ENCODE results near the gene ANKRD49.

Gene ANKRD49

DNA sequence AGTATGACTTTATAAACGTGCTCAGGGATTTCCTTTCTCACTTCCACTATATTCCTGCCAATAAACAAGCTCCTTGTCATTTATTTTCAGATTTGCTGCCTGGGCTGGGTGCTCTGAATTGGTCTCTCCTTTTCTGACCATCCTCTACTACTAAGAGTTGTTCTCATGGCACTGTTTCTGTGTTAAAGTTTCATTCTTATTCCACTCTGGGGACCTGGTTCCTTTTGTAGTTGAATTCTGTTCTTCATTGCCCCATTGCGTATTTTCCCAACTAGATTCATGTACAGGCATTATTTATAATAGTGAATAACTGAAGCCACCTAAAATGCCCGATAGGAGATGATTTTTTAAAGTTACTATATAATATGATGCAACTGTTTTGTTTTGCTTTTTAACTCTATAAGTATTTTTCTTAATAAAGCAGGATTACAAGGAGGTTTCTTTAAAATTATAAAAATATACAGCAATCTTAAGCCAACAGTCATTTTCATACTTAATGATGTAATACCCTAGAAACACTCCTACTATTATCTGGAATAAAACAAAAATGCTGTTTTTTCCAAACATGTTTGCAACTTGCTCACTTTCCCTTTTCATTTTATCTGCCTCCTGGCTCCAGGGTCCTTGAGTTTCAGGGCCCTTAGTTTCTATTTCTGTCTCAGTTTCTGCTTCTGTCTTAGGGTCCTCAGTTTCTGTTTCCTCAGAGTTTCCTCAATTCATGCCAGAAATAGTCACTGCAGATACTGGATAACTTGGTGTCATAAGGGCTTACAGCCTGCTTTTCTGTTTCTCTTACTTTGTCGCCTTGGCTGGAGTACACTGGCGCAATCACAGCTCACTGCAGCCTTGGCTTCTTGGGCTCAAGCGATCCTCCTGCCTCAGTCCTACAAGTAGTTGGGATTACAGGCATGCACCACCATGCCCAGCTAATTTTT, 40.2 kb downstream of the ANKRD49 start:
- DNase-seq (ENCODE audit: insufficient read length, low spot score) (no peak), FAIRE-seq (no peak)
- TF ChIP-seq, protein P1, sequence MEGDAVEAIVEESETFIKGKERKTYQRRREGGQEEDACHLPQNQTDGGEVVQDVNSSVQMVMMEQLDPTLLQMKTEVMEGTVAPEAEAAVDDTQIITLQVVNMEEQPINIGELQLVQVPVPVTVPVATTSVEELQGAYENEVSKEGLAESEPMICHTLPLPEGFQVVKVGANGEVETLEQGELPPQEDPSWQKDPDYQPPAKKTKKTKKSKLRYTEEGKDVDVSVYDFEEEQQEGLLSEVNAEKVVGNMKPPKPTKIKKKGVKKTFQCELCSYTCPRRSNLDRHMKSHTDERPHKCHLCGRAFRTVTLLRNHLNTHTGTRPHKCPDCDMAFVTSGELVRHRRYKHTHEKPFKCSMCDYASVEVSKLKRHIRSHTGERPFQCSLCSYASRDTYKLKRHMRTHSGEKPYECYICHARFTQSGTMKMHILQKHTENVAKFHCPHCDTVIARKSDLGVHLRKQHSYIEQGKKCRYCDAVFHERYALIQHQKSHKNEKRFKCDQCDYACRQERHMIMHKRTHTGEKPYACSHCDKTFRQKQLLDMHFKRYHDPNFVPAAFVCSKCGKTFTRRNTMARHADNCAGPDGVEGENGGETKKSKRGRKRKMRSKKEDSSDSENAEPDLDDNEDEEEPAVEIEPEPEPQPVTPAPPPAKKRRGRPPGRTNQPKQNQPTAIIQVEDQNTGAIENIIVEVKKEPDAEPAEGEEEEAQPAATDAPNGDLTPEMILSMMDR (IDR thresholded peaks at IDR 0.05; ENCODE audit: insufficient read depth, missing control alignments), result no peak

DNA sequence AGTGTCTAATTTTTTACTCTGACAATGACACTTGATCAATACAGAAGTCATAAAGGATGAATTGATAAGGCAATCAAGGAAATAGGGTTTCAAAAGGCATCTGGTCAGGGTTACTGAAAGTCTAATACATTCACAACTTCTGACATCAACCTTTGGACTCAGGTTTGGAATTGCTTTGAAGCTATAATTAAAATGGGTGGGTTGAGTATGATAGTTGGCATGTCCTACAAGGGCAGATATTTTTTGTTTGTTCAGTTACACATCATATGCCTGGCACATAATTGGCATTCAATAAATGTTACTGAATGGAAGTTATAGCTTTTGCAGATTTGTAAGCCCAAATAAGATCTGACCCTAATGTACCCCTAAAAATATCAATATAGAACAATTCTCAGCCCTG, 42.6 kb downstream of the ANKRD49 start:
- FAIRE-seq (no peak), DNase-seq (ENCODE audit: insufficient read length, low spot score) (no peak)
- TF ChIP-seq, protein P1 (IDR thresholded peaks at IDR 0.05; ENCODE audit: insufficient read depth, missing control alignments), result no peak

DNA sequence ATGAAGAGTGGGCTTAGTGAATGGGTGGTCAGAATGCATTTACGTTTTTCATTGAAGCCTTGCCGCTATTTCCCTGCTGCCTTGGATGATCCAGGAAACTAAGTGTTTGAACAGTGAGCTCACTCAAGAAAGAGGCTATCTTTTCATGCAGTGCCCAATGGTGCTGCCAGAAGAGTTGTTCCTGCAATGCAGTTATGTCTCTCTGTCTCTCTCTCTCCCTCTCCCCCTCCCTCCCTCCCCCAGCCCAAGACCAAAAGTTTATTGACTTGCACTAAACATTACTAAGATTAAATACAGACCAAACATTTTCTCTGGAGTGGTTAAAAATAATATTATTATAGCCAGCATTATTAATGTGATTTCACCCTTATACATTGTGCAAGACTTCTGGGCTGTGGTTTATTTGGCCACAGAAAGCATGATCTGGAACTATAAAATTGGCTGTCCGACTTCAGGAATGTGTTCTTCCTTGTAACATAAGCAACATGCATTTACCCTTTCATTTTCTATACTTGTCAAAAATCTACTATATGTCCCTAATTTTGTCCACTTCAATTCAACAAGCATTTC, 43.3 kb downstream of the ANKRD49 start:
- DNase-seq (ENCODE audit: insufficient read length, low spot score), result no peak
- FAIRE-seq, result no peak
- TF ChIP-seq, protein P1 (IDR thresholded peaks at IDR 0.05; ENCODE audit: insufficient read depth, missing control alignments), result no peak

DNA sequence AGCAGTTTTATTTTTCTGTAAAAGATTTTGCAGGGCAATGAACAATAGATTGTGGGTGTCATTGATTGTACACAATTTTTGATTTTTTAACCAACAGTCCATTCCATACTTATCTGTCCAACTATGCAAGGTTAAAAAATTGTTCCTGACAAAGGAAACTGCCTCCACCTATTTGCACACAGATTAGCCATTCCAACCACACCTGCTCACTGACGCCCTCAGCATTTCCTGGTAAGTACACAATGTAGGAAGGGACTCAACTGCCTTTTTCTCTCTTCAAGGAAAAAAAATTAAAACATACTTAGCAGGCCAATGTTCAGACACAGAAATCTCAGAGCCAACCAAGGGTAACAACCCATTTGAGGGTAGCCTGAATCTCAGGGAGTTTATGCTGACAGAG, 45.6 kb downstream of the ANKRD49 start:
- TF ChIP-seq, protein P1 (IDR thresholded peaks at IDR 0.05; ENCODE audit: insufficient read depth, missing control alignments), result no peak
- FAIRE-seq, result no peak

DNA sequence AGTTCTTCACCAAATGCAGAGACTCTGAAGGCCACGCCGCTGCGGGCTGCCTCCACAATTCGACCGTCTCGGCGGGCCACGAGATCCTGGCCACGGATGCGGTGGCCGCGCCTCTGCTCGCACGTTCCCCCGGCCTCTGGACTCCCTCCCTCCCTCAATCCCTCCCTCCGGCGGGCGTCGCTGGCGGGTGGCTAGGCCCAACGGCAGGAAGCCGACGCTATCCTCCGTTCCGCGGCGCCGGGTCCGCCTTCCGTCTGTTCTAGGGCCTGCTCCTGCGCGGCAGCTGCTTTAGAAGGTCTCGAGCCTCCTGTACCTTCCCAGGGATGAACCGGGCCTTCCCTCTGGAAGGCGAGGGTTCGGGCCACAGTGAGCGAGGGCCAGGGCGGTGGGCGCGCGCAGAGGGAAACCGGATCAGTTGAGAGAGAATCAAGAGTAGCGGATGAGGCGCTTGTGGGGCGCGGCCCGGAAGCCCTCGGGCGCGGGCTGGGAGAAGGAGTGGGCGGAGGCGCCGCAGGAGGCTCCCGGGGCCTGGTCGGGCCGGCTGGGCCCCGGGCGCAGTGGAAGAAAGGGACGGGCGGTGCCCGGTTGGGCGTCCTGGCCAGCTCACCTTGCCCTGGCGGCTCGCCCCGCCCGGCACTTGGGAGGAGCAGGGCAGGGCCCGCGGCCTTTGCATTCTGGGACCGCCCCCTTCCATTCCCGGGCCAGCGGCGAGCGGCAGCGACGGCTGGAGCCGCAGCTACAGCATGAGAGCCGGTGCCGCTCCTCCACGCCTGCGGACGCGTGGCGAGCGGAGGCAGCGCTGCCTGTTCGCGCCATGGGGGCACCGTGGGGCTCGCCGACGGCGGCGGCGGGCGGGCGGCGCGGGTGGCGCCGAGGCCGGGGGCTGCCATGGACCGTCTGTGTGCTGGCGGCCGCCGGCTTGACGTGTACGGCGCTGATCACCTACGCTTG, 50.2 kb downstream of the ANKRD49 start, which contains the start of gene FUT4:
Gene FUT4 (plus strand): TSS at position 227 of the 951 bp plus-strand sequence. CDS start 213 bp downstream, at position 440.
- TF ChIP-seq, protein P1 (IDR thresholded peaks at IDR 0.05; ENCODE audit: insufficient read depth, missing control alignments), result no peak
- FAIRE-seq, result no peak

More for the DNA sequence above, 45.6 kb downstream of the ANKRD49 start:
- DNase-seq (ENCODE audit: insufficient read length, low spot score), result no peak

DNA sequence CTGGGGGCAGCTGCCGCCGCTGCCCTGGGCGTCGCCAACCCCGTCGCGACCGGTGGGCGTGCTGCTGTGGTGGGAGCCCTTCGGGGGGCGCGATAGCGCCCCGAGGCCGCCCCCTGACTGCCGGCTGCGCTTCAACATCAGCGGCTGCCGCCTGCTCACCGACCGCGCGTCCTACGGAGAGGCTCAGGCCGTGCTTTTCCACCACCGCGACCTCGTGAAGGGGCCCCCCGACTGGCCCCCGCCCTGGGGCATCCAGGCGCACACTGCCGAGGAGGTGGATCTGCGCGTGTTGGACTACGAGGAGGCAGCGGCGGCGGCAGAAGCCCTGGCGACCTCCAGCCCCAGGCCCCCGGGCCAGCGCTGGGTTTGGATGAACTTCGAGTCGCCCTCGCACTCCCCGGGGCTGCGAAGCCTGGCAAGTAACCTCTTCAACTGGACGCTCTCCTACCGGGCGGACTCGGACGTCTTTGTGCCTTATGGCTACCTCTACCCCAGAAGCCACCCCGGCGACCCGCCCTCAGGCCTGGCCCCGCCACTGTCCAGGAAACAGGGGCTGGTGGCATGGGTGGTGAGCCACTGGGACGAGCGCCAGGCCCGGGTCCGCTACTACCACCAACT, 51.0 kb downstream of the ANKRD49 start:
- DNase-seq (ENCODE audit: insufficient read length, low spot score), result no peak
- TF ChIP-seq, protein P1 (IDR thresholded peaks at IDR 0.05; ENCODE audit: insufficient read depth, missing control alignments), result no peak
- no peak for FAIRE-seq

More for the DNA sequence above, 50.2 kb downstream of the ANKRD49 start, which contains the start of gene FUT4:
- peak; percentile 51 for DNase-seq (ENCODE audit: insufficient read length, low spot score)
